Progenitor cell of endocrine pancreas (in vitro differentiated cells): ENCODE results near the gene DNAAF5. TPM values are rescaled to one million over a fixed set of nuclear protein-coding genes. Genes with fewer than 3 reads are reported as not detected.

ENCODE experiments used
- DNase-seq: peaks from one replicate; pipeline ENCODE4 v3.0.0; 2021; ENCODE audit warnings: low spot score; ENCODE audit not compliant: unreplicated experiment
- H3K27ac Mint-ChIP-seq: 2 replicates; pipeline ENCODE4 v1.8.0; 2021; ENCODE audit warnings: mild to moderate bottlenecking, moderate library complexity, mixed read lengths
- H3K27me3 Mint-ChIP-seq: 2 replicates; pipeline ENCODE4 v1.8.0; 2021; ENCODE audit warnings: mixed read lengths
- H3K36me3 Mint-ChIP-seq: 2 replicates; pipeline ENCODE4 v1.8.0; 2022; ENCODE audit warnings: mixed read lengths; ENCODE audit not compliant: insufficient read depth
- H3K4me1 Mint-ChIP-seq: 2 replicates; pipeline ENCODE4 v1.8.0; 2021; ENCODE audit warnings: low read depth, mixed read lengths
- H3K4me3 Mint-ChIP-seq: 2 replicates; pipeline ENCODE4 v1.8.0; 2021; ENCODE audit warnings: low read depth, mild to moderate bottlenecking, moderate library complexity, mixed read lengths
- H3K9me3 Mint-ChIP-seq: 2 replicates; pipeline ENCODE4 v1.8.0; 2021; ENCODE audit warnings: low read depth, mixed read lengths
- total RNA-seq: library from RNA; stranded (reverse); gene quantifications from 2 replicates; pipeline ENCODE4 v1.2.1, GENCODE V29; 2021
- TF ChIP-seq, protein P1 (sequence below): fragments of 200-600 bp; sonication (generic); IDR thresholded peaks from one replicate; pipeline ENCODE4 v1.5.0; 2021; ENCODE audit warnings: antibody characterized with exemption, mild to moderate bottlenecking; ENCODE audit not compliant: unreplicated experiment

Gene DNAAF5
- total RNA-seq, 1 donor from 2014 or later, result 51.0 TPM

DNA sequence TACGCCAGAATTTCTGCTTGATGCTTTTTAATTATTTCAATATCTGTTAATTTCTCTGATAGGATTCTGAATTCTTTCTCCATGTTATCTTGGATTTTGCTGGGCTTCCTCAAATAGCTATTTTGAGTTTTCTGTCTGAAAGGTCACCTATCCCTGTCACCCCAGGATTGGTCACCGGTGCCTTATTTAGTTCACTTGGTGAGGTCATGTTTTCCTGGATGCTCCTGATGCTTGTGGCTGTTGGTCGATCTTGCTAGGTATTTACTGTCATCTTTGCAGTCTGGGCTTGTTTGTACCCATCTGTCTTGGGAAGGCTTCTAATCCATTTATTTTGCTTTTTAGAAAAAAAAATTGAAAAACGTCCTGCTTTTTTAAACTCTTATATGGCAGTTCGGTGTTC is 11.7 kb downstream of the DNAAF5 start:
- Mint-ChIP-seq H3K36me3 (peaks cover 10% of the 10 kb centered on the region), H3K9me3 (no peaks in the 10 kb centered on the region), H3K27me3 (no peaks in the 10 kb centered on the region), H3K4me3 (no peak overlapping the region), H3K27ac (no peak overlapping the region), H3K4me1 (peaks cover 2% of the 10 kb centered on the region)
- no peak for DNase-seq
- TF ChIP-seq, protein P1, sequence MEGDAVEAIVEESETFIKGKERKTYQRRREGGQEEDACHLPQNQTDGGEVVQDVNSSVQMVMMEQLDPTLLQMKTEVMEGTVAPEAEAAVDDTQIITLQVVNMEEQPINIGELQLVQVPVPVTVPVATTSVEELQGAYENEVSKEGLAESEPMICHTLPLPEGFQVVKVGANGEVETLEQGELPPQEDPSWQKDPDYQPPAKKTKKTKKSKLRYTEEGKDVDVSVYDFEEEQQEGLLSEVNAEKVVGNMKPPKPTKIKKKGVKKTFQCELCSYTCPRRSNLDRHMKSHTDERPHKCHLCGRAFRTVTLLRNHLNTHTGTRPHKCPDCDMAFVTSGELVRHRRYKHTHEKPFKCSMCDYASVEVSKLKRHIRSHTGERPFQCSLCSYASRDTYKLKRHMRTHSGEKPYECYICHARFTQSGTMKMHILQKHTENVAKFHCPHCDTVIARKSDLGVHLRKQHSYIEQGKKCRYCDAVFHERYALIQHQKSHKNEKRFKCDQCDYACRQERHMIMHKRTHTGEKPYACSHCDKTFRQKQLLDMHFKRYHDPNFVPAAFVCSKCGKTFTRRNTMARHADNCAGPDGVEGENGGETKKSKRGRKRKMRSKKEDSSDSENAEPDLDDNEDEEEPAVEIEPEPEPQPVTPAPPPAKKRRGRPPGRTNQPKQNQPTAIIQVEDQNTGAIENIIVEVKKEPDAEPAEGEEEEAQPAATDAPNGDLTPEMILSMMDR, result no peak

GRCh38 chr7:738723-739454 is 12.4 kb downstream of the DNAAF5 start:
- Mint-ChIP-seq H3K4me3 (no peak overlapping the region), H3K36me3 (peaks cover 11% of the 10 kb centered on the region), H3K4me1 (peaks cover 2% of the 10 kb centered on the region), H3K9me3 (no peaks in the 10 kb centered on the region), H3K27me3 (no peaks in the 10 kb centered on the region), H3K27ac (no peak overlapping the region)
- TF ChIP-seq, protein P1, result no peak
- DNase-seq, result no peak

- Mint-ChIP-seq H3K27me3 (no peaks in the 10 kb centered on the region), H3K27ac (no peak overlapping the region), H3K9me3 (no peaks in the 10 kb centered on the region), H3K4me1 (peaks cover 2% of the 10 kb centered on the region), H3K4me3 (no peak overlapping the region), H3K36me3 (peaks cover 17% of the 10 kb centered on the region)
- no peak for DNase-seq
- TF ChIP-seq, protein P1, result no peak
These were observed 13.0 kb downstream of the DNAAF5 start for GRCh38 chr7:739455-739982.

- Mint-ChIP-seq H3K27me3 (no peaks in the 10 kb centered on the region), H3K36me3 (peaks cover 23% of the 10 kb centered on the region), H3K9me3 (no peaks in the 10 kb centered on the region), H3K4me3 (no peak overlapping the region), H3K27ac (peak overlapping the region; percentile 36), H3K4me1 (peaks cover 2% of the 10 kb centered on the region)
- DNase-seq, result no peak
- TF ChIP-seq, protein P1, result no peak
These were observed 13.8 kb downstream of the DNAAF5 start for GRCh38 chr7:739983-740942.

GRCh38 chr7:741191-741671 is 14.7 kb downstream of the DNAAF5 start:
- Mint-ChIP-seq H3K27me3 (no peaks in the 10 kb centered on the region), H3K36me3 (peaks cover 25% of the 10 kb centered on the region), H3K4me1 (peaks cover 2% of the 10 kb centered on the region), H3K27ac (no peak overlapping the region), H3K9me3 (no peaks in the 10 kb centered on the region), H3K4me3 (no peak overlapping the region)
- no peak for DNase-seq
- TF ChIP-seq, protein P1, result no peak
